ENCODE data around the gene MCRIP2. TPM values are rescaled to one million over a fixed set of nuclear protein-coding genes. Genes with fewer than 3 reads are reported as not detected.
A peak's percentile ranks its signal among the peaks of the same experiment; 100 is the strongest.

MCRIP2 gene
- total and polyA plus RNA-seq, 2 of the 8 experiments (the other 6 are each of a cell fraction or from before 2014, with no cell fraction given), result 45.4 to 75.5 TPM

DNA sequence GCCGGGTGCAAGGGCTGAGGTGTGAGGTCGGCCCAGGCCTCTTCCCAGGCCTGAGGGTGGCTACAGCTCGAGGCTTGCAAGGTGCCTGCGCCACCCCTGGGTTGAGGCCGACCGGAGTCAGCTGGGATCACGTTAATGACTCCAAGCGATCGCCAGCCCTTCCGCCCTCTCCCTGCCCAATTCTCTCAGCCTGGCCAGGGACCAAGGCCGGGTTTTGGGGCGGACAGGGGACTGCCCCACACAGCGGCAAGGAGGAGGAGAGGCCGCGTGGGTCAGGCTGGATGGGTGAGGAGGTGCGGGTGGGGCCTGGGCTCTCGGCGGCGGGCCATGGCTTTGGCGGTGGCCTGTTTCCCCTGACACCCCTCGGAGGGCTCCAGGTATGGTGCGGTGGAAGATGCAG is 51.7 kb downstream of the MCRIP2 start:
- Histone ChIP-seq H4K8ac (ENCODE audit: extremely low read depth, insufficient read depth, low read length) (no peak overlapping the region; the same call in 1 of the 2 replicates), H2BK120ac (replicated peaks; ENCODE audit: low read depth, low read length) (no peak overlapping the region), H3K79me1 (ENCODE audit: low read depth, low read length) (peaks cover 4% of the 10 kb centered on the region; the same call in 1 of the 2 replicates), H3K9ac (replicated peaks in 1 of 4; ENCODE audit: extremely low read depth in 1 of 4, low read depth in 3 of 4, low read length in 3 of 4) (no peak overlapping the region), H3K4me1 (replicated peaks in 1 of 4; ENCODE audit: control insufficient read depth in 3 of 4, insufficient read depth in 4 of 4, low read length in 3 of 4) (peaks cover 0 to 23% (median 15%) of the 10 kb centered on the region in 4 experiments; a peak in 5 of 7 replicates), H3K4ac (replicated peaks; ENCODE audit: insufficient read length, low read depth, low read length) (no peak overlapping the region), H3K27ac (ENCODE audit: low read depth, low read length) (no peak overlapping the region), H3K4me3 (ENCODE audit: extremely low read depth in 1 of 4, insufficient read depth in 2 of 4, low read depth in 3 of 4, low read length in 4 of 4) (peak overlapping the region in 3 of 4 experiments; percentile 43 to 78 (median 48); a peak in 5 of 8 replicates), H3K9me3 (ENCODE audit: insufficient read depth in 2 of 2, low read depth in 1 of 2, low read length in 1 of 2) (no peaks in the 10 kb centered on the region), H4K5ac (ENCODE audit: insufficient read length, low read depth, low read length) (no peak overlapping the region), H2BK20ac (ENCODE audit: low read length) (no peak overlapping the region), H3K36me3 (ENCODE audit: control insufficient read depth in 2 of 4, insufficient read depth in 4 of 4, low read length in 3 of 4) (no peaks in the 10 kb centered on the region), H3K23me2 (ENCODE audit: low read depth, low read length) (peaks cover 15% of the 10 kb centered on the region), H3K27me3 (replicated peaks in 1 of 4; ENCODE audit: control insufficient read depth in 3 of 4, extremely low read depth in 1 of 4, insufficient read depth in 3 of 4, low read length in 3 of 4) (peaks cover 1 to 56% (median 36%) of the 10 kb centered on the region in 4 experiments), H3K79me2 (ENCODE audit: control insufficient read depth in 1 of 2, insufficient read depth in 2 of 2, low read length in 2 of 2) (no peaks in the 10 kb centered on the region), H3K56ac (replicated peaks; ENCODE audit: insufficient read length, low read depth, low read length) (no peak overlapping the region), H2AFZ (ENCODE audit: low read length) (no peak overlapping the region), H4K91ac (replicated peaks; ENCODE audit: insufficient read length, low read length) (no peak overlapping the region), H3K4me2 (ENCODE audit: insufficient read depth in 1 of 2, low read depth in 2 of 2, low read length in 2 of 2) (peak overlapping the region; percentile 87 to 95), H4K20me1 (replicated peaks in 1 of 2; ENCODE audit: control insufficient read depth in 1 of 2, insufficient read depth in 2 of 2, low read length in 2 of 2) (peaks cover 0 to 10% of the 10 kb centered on the region in 2 experiments), H3K23ac (ENCODE audit: insufficient read length) (no peak overlapping the region), H2BK15ac (ENCODE audit: low read length) (no peak overlapping the region), H2BK5ac (ENCODE audit: low read depth, low read length) (no peak overlapping the region), H2BK12ac (ENCODE audit: low read depth, low read length) (no peak overlapping the region), H3K18ac (ENCODE audit: extremely low read depth, low read length) (no peak overlapping the region; the same call in 1 of the 2 replicates), H2AK5ac (ENCODE audit: low read depth, low read length) (peak overlapping the region; percentile 65; the same call in 1 of the 2 replicates), H3K14ac (ENCODE audit: insufficient read length) (no peak overlapping the region)
- WGBS, 2 experiments (ENCODE audit: extremely low coverage in 1 of 2, insufficient coverage in 1 of 2, insufficient read length in 1 of 2, insufficient replicate concordance in 2 of 2, low coverage in 1 of 2, low lambda C conversion rate in 2 of 2, missing lambda C conversion rate in 1 of 2), result 72% methylated on average over 16 of the region's 22 CpGs; no CpG with 5 or more reads in 1 of the 2 experiments
- FAIRE-seq, result no peak
- CTCF ChIA-PET (ENCODE audit: partially characterized antibody), result interaction anchor here (0.9 to 2.0 kb wide), 4 partner anchors 12 to 92 kb away, joined by 3 to 7 read pairs (median 5); no protein-coding TSS in a partner anchor
- no peak for TF ChIP-seq TAF7 (optimal IDR thresholded peaks at IDR 0.05; ENCODE audit: borderline replicate concordance, low read depth, low read length)
- TF ChIP-seq RFX5 (IDR thresholded peaks at IDR 0.05; ENCODE audit: borderline replicate concordance, low read depth, low read length), result no peak
- TF ChIP-seq KDM1A (IDR thresholded peaks at IDR 0.05; ENCODE audit: borderline replicate concordance, low read length), result no peak
- no peak for TF ChIP-seq SUZ12 (IDR thresholded peaks at IDR 0.05; ENCODE audit: low read length)
- TF ChIP-seq, protein P1, sequence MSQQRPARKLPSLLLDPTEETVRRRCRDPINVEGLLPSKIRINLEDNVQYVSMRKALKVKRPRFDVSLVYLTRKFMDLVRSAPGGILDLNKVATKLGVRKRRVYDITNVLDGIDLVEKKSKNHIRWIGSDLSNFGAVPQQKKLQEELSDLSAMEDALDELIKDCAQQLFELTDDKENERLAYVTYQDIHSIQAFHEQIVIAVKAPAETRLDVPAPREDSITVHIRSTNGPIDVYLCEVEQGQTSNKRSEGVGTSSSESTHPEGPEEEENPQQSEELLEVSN (IDR thresholded peaks at IDR 0.05), result no peak
- peak; percentile 28; the same call in 1 of the 2 replicates for TF ChIP-seq MAX (IDR thresholded peaks at IDR 0.05)
- TF ChIP-seq GABPA (IDR thresholded peaks at IDR 0.05; ENCODE audit: borderline replicate concordance, insufficient read depth, low read length), result no peak
- POLR2A ChIA-PET (ENCODE audit: partially characterized antibody), result interaction anchor here (1.1 to 4.6 kb wide), 4 partner anchors 11 to 39 kb away, joined by 3 to 48 read pairs (median 6); partner anchors contain the start of genes ANTKMT, JMJD8, RHBDL1 and STUB1
- DNase-seq (ENCODE audit: low read depth in 1 of 2, low spot score in 2 of 2), result peak in 1 of 2 experiments; percentile 56

Data from H1 (cell line).